Activated T-cell treated with anti-CD3 and anti-CD28 coated beads for 24 hours (primary cell): ENCODE data around the gene SLC22A1.

ENCODE experiments used
- DNase-seq: peaks from one replicate; pipeline ENCODE4 v3.0.0-alpha.2; 2020; ENCODE audit warnings: low read depth

Gene SLC22A1

GRCh38 chr6:160173806-160174527 is 52.4 kb downstream of the SLC22A1 start:
- DNase-seq = no peak

DNA sequence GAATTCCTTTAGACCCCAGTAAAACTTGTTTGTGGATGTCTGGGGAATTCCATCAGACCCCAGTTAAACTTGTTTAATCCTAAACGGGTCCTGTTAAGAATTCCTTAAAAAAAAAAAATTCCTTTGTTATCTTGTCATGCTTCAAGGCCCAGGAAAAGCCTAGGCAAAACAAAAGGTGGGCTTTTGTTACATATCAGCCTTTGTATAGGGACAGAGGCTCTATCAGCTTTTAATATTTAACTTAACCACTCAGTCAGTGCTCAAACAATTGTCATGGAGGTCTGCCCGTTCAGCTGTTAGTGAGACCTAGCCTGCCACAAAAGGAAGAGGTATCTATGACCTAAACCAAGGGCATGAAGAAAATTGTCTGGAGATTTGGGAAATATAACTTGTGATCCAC is 53.1 kb downstream of the SLC22A1 start:
- no peak for DNase-seq

DNA sequence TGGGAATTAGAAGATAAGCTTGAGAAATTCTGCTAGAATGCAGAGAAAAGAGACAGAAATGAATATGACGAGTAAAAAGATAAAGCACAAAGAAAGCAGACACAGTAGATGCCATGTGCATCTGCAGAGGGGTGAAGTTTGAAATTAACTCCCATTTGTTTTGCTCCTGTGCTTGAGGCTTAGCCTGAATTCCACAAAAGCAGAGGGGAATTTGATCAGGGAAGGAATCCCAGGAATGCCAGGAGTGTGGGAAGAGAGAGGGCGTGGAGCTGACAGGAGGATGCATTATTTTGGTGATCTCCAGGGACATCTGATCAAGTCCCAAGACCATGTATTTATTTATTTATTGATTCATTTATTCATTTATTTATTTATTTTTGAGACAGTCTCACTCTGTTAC is 55.6 kb downstream of the SLC22A1 start:
- DNase-seq = no peak

DNA sequence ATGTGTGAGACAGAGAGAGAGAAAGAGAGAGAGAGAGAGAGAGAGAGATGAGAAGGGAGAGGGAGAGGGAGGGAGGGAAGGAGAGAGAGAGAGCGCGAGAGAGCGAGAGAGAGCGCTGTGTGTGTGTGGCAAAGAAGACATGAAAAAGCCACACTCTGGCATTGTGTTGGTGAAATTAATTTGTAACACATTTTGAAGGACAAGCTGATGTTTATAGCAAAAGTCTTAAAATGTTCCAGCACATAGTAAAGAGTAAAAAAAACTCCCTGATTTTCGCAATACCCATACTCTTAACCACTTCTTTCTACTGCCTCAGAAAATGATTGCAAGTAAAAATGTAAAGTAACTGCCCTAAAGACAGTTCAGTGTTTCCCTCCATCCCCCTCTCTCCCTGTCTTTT is 56.7 kb downstream of the SLC22A1 start:
- DNase-seq = no peak

GRCh38 chr6:160180706-160181105 is 59.1 kb downstream of the SLC22A1 start:
- no peak for DNase-seq

- DNase-seq = no peak
Observed at GRCh38 chr6:160188773-160189172, 67.2 kb downstream of the SLC22A1 start.

DNA sequence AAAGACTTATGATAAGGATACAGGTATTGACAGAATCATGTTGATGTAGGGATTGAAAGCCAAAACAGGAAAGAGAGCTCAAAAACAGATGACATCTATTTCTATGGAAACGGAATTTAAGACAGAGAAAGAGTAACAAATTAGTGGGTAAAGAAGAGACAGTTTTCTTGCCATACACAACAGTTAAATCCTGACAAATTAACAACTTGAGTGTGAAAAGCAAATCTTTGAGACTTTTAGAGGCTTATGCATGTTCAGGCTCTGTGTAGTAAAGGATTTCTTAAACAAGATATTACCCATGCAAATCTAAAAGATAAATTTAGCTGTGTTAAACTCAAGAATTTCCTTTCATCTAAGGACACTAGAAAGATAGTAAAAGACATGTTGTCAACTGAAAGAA is 68.5 kb downstream of the SLC22A1 start:
- DNase-seq = no peak

DNA sequence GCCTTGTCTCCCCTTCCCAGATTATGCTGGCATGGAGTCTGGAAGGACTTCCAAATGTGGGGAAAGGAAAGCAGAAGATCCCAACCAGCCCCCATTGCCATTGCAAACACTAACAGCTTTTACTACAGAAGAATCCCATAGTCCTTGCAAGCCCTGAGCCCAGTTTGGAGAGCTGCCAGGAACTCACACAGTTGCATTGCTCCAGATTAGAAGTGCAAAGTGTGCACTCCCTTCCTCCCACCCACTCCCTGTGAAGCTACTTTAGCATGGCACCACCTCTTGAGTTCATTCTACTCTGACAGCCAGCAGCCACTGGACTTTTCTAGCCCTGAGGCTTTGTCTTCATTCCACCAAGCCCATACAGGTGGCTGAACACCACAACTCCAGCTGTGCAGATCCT is 69.4 kb downstream of the SLC22A1 start:
- DNase-seq = no peak

DNA sequence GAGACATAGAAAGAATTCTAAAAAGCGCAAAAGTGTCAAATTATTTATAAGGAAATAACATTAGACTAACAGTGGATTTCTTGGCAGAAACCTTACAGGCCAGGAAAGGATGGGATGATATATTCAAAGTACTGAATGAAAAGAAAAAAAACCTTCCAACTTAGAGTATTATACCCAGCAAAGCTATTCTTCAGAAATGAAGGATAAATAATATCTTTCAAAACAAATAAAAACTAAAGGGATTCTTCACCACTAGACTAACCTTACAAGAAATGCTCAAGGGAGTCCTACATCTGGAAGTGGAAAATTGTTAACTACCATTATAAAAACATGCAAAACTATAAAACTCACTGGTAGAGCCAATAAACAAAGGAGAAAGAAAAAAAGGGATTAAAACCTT is 71.2 kb downstream of the SLC22A1 start:
- no peak for DNase-seq

DNA sequence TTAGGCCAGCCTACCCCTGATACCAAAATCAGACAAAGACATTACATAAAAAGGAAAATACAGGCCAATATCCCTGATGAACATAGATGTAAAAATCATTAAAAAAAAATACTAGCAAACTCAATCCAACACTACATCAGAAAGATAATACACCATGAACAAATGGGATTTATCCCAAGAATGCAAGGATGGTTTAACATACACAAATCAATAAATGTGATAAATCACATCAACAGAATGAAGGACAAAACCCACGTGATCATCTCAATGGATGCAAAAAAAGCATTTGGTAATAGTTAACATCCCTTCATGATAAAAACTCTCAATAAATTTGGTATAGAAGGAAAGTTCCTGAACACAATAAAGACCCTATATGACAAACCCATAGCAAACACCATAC is 73.2 kb downstream of the SLC22A1 start:
- DNase-seq = no peak

GRCh38 chr6:160197662-160198061 is 76.0 kb downstream of the SLC22A1 start:
- DNase-seq = no peak

GRCh38 chr6:160198606-160199211 is 77.1 kb downstream of the SLC22A1 start:
- DNase-seq = no peak

- no peak for DNase-seq
Observed at GRCh38 chr6:160201061-160201460, 79.4 kb downstream of the SLC22A1 start.

DNA sequence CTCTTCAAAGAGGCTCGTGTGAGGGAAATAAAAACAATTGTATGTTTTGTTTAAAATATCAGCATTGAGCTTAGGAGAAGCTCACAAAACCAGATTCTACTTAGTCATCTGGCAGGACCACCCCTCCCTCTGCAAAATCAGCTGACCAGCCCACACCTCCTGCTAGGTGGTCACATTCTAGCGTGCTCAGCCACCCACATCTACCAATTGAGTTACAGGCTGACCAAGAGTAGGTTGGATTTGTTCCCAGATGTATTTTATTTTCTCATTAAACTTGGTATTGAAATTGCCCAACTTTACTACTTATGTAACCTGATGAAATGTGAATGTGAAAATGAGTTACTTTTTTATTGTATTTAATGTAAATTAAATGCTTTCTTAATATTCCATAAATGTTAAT is 80.8 kb downstream of the SLC22A1 start:
- no peak for DNase-seq

DNA sequence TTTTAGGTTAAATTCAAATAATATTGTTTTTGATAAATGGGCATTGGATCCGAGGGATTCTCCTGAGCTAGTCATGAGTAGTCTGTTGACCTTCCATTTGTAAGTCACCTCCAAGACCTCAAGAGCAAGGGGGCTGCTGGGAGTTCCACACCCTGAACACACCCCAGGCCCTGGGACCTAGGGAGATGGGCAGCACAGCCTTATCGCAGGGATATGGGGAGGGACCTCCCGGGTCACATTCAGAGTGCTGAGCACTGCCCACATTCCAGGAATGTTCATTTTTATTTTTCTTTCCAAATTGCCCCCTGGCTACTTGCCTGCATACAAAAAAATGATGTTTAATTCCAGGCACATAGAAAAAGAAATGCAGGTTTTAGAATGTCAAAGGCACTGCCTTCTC is 81.5 kb downstream of the SLC22A1 start:
- DNase-seq = no peak

- no peak for DNase-seq
Observed at GRCh38 chr6:160203522-160203921, 81.9 kb downstream of the SLC22A1 start.

- no peak for DNase-seq
Observed at GRCh38 chr6:160203953-160204352, 82.3 kb downstream of the SLC22A1 start.

- DNase-seq = no peak
Observed at GRCh38 chr6:160204710-160205109, 83.1 kb downstream of the SLC22A1 start.

- no peak for DNase-seq
Observed at GRCh38 chr6:160207618-160208017, 86.0 kb downstream of the SLC22A1 start.
